ENCODE data around the gene INPP5D.
"Not testable (repeated sequence)": the region's sequence is repeated elsewhere in the genome, so short reads cannot be mapped to it uniquely, and the experiment has no call there.

Gene INPP5D

DNA sequence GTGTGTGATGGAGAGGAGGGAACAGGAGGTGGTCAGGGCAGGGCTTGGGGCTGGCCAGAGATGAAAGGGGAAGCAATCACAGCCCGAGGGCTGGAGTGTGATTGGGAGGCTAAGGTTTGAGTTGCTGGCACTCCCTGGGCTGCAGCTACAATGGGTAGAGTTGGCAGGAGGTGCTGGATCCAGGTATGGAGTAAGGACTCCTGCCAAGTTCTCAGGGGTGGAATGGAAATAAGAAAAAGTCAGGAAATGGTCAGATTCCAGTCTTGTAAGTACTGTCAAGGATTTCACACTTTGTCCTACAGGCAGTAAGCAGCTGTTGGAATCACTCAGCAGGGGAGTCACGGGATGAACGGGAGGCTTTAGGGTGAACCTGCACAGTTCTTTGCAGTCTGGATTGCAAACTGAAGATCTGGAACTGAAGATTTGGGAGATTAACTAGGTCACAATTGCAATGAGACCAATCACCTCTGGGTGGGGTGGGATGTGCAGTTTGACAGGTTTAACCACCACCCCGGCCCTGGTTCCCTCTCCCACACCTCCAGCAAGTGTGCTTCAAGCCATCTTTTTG is 10.9 kb upstream of the INPP5D start:
- DNase-seq (ENCODE audit: low read depth, low spot score) = no peak
- H3K4me3 ChIP-seq (ENCODE audit: low read length) = no peak overlapping the region

DNA sequence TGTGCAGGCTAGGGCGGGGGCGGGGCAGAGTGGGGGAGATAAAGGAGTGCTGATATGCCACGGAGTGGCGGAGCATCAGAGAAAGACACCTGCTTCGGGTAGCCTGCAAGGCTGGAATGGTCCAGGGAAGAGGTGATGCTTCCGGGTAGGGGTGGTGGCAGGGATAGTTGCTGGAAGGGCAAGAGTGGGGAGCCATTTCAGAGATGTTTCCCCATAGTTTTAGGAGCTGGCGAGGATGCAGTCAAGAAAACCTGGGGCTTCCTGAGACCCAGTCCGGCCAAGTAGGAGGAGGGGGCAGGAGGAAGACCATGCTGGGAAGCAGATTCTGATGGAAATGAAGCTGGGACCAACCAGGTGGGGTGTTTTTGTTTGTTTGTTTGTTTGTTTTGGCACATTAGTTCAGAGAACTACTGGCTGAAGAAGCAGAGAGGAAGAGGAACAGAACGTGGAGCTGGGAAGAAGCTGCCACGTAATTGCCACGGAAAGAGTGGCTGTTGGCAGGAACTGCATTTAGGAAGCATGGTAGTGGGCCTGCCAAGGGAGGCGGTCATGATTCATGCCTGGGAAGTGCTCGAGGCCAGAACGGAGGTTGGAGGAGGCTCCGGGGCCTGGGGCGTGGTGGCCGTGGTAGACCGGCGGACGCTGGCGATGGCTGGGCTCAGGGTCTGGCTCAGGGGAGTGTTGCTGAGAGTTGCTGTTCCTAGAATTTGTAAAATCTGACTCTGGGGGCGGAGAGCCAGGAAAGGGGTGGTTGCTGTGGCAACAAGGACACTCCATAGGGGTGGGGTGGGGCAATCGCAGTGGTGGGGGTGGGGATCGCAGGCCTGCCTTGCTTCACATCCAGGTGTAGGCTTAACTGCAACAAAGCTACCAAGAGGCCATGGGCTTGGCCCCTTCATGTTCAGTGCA is 8.6 kb upstream of the INPP5D start:
- DNase-seq (ENCODE audit: low read depth, low spot score) = no peak
- no peak overlapping the region for H3K4me3 ChIP-seq (ENCODE audit: low read length)

DNA sequence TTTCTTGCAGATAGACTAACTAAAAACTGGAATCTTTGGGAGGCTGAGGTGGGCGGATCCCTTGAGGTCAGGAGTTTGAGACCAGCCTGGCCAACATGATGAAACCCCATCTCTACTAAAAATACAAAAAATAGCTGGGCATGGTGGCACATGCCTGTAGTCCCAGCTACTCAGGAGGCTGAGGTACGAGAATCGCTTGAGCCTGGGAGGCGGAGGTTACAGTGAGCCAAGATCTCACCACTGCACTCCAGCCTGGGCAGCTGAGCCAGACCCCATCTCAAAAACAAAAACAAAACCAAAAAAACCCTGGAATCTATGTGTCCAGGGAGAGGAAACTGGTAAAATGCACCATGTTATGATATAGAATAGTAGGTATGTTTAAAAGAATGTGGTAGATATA is 7.6 kb upstream of the INPP5D start:
- not testable (repeated sequence) for H3K4me3 ChIP-seq (ENCODE audit: low read length); DNase-seq (ENCODE audit: low read depth, low spot score)

DNA sequence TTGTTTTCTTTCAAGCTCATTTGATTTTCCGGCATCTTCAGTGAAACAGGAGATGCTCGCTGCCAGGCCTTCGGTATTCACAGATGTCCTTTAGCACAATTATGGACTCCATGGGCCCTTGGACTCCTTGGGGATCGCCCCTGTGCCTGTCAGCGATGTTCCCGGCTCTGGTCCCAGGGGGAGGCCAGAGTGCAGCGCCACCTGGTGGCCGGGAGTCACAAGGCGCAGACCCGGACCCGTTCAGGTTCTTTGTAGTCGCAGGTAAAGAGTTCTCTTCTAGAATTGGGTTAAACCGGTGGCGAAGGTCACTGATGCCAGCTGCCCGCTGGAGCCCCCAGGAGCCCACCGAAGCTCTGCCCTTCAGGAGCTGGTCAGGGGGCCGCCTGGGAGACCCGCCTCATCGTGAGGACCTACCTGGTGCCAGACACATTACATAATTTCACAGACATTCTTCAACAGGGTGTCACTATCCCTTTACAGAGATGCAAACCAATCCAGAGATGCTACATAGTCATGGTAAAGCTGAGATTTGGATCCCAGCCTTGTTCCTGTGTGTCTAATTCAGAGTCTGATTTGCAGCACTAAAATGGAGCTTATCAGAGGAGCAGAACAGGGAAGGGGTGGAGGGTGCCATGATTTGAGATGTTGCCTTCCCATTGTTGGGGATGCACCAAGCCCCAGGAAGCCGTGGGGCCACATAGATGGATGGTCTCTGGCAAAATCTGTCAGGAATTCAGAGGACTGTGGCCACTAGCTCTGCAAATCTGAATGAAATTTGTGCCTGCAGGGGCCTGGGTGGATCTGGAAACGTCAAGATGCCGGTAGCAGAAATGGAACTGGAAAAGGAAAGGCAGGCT is 6.0 kb upstream of the INPP5D start:
- no peak overlapping the region for H3K4me3 ChIP-seq (ENCODE audit: low read length)
- no peak for DNase-seq (ENCODE audit: low read depth, low spot score)

DNA sequence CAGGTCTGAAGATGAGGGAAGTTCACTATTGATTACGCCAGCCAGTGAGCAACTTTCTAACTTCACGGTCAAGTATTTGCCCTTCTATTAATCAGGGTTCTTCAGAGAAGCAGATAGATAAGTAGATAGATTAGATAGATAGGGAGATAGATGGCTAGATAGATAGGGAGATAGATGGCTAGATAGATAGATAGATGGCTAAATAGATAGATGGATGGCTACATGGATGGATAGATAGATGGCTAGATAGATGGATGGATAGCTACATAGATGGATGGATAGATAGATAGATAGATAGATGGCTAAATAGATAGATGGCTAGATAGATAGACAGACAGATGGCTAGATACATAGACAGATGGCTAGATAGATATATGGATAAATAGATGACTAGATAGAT is 4.8 kb upstream of the INPP5D start:
- no peak overlapping the region for H3K4me3 ChIP-seq (ENCODE audit: low read length)

DNA sequence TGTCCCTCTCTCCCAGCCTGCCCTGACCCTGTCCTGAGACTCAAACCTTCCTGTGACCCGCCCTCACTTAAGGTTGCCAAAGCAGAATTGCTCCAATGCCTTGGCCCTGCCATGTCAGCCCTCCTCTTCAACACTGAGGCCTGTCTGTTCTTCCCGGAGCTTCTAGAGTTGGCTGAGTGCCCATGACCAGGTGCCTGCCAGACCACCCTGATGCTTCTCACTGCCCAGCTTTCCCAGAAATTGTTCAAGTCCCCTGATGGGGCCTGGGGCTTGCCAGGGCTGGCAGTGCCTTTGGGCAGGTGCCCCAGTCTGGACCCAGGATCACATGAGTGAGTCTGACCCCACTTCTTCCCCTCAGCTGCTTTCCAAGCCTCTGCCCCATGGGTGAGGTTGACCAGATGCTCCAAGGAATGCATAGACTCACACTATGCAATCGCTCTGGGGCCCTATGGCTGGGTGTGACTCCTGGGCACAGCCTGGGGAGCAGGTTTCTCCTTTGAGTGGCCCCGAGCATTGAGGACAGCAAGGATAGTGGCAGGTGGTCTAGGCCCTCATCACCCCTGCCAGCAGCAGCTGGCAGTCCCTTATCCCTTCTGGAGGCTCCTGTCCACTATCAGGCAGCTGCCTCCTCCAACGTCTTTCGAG is 3.1 kb upstream of the INPP5D start:
- no peak for DNase-seq (ENCODE audit: low read depth, low spot score)
- H3K4me3 ChIP-seq (ENCODE audit: low read length) = no peak overlapping the region

More for the DNA sequence above, 4.8 kb upstream of the INPP5D start:
- DNase-seq (ENCODE audit: low read depth, low spot score) = no peak

DNA sequence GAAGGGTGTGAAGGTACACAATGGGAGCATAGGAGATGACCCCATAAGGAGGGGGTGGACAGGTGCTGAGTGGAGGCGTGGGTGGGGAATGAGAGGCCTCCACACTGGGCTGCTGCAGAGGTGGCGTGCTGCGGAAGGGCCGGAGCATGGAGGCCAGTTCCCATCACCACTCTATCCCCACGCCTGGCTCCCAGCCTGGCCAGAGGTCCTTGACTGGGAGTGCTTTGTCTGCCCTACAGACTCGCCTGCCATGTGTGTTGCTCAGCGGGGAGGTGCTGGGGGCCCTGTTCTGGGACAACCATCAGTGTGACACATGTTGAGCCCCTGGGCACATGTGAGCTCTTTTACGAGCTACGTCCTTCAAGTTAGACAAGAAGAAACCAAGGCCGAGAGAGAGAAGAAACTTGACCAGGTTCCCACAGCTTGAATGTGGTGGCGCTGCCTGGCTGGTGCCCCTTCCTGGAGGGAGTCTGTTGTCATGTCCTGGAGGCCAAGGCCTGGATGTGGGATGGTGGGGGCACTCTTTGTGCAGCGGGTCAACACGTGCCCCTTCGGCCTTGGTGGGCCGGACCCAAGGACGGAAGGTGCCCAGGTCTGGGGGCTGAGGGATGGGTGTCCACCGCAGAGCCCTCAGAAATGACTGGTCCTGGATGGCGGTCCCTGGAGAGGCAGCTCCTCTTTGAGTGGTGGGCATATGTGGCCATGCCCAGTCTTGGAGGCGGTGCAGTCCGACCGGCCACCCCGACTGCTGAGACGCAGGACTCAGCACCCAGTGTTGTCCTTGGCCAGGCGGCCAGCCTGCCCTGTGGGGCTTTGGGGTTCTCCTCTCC is 1.2 kb upstream of the INPP5D start:
- no peak for DNase-seq (ENCODE audit: low read depth, low spot score)
- H3K4me3 ChIP-seq (ENCODE audit: low read length) = no peak overlapping the region

DNA sequence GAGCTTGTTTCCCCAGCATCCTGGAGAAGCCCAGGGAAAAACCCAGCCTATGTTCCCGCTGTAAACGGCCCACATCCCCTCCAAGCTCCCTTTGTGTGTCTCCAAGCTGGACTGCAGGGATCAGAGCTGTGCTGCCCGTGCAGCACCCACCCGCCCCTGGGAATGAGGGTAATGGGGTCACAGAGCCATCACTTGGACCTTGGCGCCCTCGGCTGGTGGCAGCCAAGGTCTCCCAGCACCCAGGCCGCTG is 670 bp upstream of the INPP5D start:
- no peak for DNase-seq (ENCODE audit: low read depth, low spot score)
- H3K4me3 ChIP-seq (ENCODE audit: low read length) = peak overlapping the region; percentile 95

DNA sequence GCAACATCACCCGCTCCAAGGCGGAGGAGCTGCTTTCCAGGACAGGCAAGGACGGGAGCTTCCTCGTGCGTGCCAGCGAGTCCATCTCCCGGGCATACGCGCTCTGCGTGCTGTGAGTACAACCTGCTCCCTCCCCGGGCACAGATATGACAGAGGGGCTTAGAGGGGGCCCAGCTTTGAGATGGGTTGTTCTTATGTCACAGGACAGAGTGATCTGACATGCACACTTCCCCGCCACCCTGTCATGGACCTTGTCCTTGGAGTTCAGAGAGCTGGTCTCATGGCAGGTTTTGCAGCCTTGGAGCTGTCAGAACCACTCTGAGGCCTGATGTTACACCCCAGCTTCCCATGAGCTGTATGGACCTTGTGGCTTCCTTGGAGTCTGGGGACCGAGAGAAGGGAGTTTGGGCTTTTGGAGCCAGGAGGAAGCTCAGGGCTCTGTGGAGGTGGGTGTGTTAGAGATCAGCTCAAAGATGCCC is 398 bp downstream of the INPP5D start:
- H3K4me3 ChIP-seq (ENCODE audit: low read length) = peak overlapping the region; percentile 95
- DNase-seq (ENCODE audit: low read depth, low spot score) = no peak

DNA sequence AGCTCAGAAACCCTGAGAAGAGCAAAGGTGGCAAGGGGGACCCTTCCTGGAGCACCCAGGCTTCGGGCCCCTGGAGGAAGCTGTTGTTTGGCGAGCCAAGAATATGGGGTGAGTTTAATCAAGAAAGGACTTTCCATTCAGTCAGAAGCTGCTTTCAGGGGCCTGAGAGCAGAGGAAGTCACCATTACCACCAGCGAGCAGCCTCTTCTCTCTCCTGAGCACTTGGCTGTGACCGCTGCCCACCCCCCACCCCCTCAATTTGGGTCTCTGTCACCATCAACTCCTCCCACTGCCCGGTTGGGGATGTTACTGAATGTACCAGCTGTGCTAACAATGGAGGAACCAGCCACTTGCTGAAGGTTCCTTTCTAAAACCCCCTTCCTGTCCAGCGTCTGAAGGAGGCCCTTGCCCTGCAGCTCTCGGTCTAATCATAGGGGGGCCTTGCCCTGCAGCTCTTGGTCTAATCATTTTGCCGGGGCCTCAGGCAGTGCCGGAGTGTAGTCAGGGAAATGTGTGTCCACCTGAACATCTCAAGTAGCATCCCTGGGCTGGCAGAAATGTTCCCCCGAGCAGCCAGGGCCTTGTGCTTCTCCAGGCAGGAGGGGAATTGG is 943 bp downstream of the INPP5D start:
- H3K4me3 ChIP-seq (ENCODE audit: low read length) = peak overlapping the region; percentile 95
- no peak for DNase-seq (ENCODE audit: low read depth, low spot score)

DNA sequence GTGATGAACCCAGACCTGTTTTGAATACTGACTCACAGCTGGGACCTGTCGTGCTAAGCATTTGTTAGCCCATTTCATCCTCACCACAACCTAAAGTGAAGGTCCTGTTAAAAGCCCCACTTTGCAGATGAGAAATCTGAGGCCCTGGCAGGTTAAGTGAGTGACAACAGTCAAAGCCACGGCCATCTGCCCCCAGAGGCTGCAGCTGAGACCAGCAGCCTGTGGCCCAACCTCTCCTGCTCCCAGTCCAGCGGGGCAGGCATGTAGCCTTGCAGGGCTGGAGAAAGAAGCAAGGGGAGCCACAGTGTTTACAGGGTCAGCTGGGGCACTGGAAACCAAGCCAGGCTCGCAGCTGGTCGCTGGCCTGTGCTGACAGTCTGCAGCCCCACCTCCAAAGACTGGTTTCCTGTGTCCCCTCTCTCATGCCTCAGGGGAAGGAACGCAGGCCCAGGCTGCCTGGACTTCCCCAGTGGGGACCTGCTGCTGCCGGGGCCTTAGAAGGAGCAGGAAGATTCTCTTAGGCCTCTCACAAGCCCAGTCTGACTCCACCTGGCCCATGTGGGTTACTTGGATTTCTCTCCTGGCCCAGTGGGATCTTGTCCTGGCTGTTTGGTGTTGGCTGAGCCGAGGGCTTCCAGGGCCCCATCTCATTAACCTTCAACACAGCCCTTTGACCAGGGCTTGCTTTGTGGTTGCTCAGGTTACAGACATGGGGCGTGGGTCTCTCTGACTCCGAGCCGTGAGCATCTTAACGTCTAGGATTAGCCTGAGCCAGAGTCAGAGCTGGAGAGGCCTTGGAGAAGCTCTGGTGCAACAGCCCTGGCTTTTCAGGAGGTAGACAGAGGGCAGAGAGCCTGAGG is 1.7 kb downstream of the INPP5D start:
- H3K4me3 ChIP-seq (ENCODE audit: low read length) = peak overlapping the region; percentile 95
- DNase-seq (ENCODE audit: low read depth, low spot score) = no peak

DNA sequence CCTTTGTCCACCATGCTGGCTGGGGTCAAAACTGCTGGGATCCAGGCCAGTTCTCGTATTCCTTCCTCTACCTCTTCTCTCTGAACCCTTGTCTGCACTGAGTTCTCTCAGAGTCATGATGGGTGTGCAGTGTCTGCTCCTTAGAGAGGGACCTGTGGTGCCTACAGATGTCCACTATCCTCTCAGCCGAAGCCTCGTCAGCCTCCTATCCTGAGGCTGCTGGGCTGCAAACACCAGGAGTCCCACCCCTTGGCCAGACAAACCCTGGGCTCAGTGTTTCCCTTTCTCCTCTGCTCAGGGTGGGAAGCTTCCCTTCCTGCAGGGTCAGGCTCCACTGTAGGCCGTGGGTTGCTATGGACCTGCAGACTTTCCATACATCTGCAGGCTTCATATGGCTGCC is 2.3 kb downstream of the INPP5D start:
- DNase-seq (ENCODE audit: low read depth, low spot score) = no peak
- H3K4me3 ChIP-seq (ENCODE audit: low read length) = peak overlapping the region; percentile 95

DNA sequence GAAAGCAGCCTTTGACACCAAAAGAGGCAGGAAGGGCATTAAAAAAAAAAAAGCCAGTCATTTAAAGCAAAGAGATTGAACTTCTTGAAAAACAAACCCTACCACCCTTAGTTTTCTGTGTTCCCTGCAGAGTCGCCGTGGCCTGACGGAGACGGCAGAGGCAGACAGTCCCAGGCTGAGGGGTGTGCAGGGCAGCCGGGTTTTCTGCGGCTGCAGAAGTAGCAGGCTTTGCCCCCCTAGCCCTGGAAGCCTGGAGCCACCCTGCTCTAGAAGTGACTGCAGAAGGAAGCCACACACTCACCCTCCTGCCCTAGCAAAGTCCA is 2.8 kb downstream of the INPP5D start:
- no peak overlapping the region for H3K4me3 ChIP-seq (ENCODE audit: low read length)
- no peak for DNase-seq (ENCODE audit: low read depth, low spot score)

DNA sequence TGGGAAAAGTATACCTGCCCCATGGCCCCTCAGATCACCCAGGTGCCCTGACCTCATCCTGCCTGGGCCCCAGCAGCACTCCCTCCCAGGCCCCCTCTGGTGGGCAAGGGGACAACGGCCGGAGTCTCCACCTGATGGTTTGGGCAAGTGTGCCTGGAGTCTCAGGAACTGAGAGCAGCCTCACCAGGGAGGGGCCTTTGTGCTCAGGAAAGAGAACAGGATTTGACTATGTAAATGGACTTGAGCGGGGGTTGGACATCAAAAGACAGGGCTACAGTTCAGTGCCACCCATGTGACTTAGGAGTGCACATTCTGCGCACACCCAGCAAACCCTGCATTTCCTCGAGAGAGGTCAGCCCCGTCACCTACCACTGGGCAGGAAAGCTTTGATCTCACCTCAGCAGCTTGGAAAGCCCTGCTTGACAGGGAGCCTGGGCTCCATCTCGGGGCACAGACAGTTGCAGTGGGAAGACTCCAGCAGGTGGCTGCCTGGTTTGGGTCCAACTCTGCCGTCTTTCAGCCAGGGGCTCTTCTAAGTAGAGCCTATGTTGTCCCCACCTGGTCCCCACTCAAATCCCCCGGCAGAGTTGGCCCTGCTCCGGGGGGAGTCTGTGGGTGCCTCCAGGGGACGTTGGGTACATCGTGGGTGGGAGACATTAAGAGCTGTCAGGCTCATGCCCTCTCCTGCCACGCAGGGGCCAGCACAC is 3.3 kb downstream of the INPP5D start:
- DNase-seq (ENCODE audit: low read depth, low spot score) = peak; percentile 32
- H3K4me3 ChIP-seq (ENCODE audit: low read length) = no peak overlapping the region

DNA sequence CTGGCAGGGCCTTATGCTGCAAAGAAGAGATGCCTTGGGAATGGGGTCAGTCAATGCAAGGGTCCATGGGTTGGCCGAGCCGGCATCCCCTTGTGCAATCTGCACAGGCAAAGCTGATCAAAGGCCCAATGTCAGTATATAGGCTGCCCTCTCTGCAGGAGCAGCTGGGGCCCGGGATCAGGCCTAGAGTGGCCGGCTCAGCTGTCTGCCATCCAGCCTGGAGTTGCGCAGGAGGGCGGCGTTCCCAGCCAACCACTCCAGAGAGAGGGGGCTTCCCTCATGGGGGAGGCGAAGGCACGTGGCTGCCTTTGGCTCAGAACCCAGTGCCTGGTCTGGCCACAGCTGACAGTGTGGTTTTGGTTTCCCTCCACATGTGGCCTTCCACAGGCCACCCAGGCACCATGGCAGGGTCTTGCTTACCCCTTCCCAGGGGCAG is 3.9 kb downstream of the INPP5D start:
- no peak for DNase-seq (ENCODE audit: low read depth, low spot score)
- H3K4me3 ChIP-seq (ENCODE audit: low read length) = no peak overlapping the region

DNA sequence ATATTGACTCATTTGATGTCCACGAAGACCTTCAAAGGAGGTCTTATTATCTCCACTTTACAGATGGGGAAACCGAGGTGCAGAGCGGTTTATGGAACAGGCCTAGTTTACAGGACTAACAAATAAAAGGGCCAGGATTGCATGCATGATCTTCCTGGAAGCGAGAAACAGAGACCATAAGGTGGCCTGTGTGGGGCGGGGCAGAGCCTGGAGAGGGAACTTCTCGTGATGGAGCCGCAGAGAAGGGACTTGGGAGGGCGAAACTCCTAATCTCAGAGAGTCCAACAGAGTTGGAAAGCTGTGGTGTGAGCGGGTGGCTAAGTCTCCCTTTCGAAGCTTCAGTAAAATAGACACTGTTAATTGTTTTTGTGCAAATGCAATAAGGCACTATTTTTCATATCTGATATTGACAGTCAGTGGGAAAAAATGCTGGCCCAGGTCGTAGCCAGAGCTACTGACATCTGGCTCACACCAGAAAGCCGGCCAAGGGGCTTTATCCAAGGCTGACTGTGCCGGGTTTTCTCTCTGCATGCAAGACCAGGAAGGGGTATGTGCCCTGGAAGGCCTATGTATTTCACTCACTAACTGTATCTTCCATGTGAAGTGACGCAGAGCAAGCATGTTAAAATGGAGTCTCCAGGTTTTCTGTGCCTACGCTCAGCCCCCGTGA is 4.5 kb downstream of the INPP5D start:
- no peak overlapping the region for H3K4me3 ChIP-seq (ENCODE audit: low read length)
- no peak for DNase-seq (ENCODE audit: low read depth, low spot score)
